Type B pancreatic cell (in vitro differentiated cells): ENCODE data around the gene DPM2. TPM values are rescaled to one million over a fixed set of nuclear protein-coding genes. Genes with fewer than 3 reads are reported as not detected.
A peak's percentile ranks its signal among the peaks of the same experiment; 100 is the strongest.

Source experiments
- DNase-seq: peaks from one replicate; pipeline ENCODE4 v3.0.0; 2021; ENCODE audit warnings: mixed read lengths; ENCODE audit not compliant: unreplicated experiment; ENCODE audit errors: extremely low spot score
- H3K27ac Mint-ChIP-seq: 2 replicates; pipeline ENCODE4 v1.8.0; 2021; ENCODE audit warnings: mild to moderate bottlenecking, mixed read lengths
- H3K27me3 Mint-ChIP-seq: 2 replicates; pipeline ENCODE4 v1.8.0; 2021; ENCODE audit warnings: mixed read lengths
- H3K36me3 Mint-ChIP-seq: 2 replicates; pipeline ENCODE4 v1.8.0; 2021; ENCODE audit warnings: mixed read lengths
- H3K4me1 Mint-ChIP-seq: one replicate; pipeline ENCODE4 v1.8.0; 2021; ENCODE audit warnings: mixed read lengths; ENCODE audit not compliant: unreplicated experiment
- H3K4me3 Mint-ChIP-seq: 2 replicates; pipeline ENCODE4 v1.8.0; 2021; ENCODE audit warnings: mild to moderate bottlenecking, mixed read lengths
- H3K9me3 Mint-ChIP-seq: 2 replicates; pipeline ENCODE4 v1.8.0; 2021; ENCODE audit warnings: mixed read lengths
- CTCF ChIP-seq: fragments of 200-600 bp; sonication (generic); conservative IDR thresholded peaks from 2 replicates; pipeline ENCODE4 v1.5.0; 2021; ENCODE audit warnings: antibody characterized with exemption, mild to moderate bottlenecking
- total RNA-seq: library from RNA; stranded (reverse); gene quantifications from 2 replicates; pipeline ENCODE4 v1.2.1, GENCODE V29; 2021; ENCODE audit warnings: low replicate concordance

DPM2 gene
- total RNA-seq, 1 donor from 2014 or later: 41.6 TPM

- no peak for DNase-seq
- peak overlapping the region; percentile 91 for H3K27ac Mint-ChIP-seq
- H3K27me3 Mint-ChIP-seq: no peaks in the 10 kb centered on the region
Measured at GRCh38 chr9:127981559-127982121, 44.0 kb upstream of the DPM2 start.

GRCh38 chr9:127980706-127981558, 43.3 kb upstream of the DPM2 start, which contains the start of gene EEIG1:
TSS of gene EEIG1 (minus strand) at chr9:127980989. CDS start at chr9:127980137, 852 bp downstream.
- peak; percentile 98 for DNase-seq
- Mint-ChIP-seq H3K4me3 (peak within 1 kb of the TSS; percentile 98), H3K9me3 (no peaks in the 10 kb centered on the region), H3K36me3 (no peaks in the 10 kb centered on the region), H3K27me3 (no peaks in the 10 kb centered on the region), H3K4me1 (peaks cover 34% of the 10 kb centered on the region), H3K27ac (peak within 1 kb of the TSS; percentile 93)
- no peak for TF ChIP-seq CTCF

More at GRCh38 chr9:127981559-127982121, 44.0 kb upstream of the DPM2 start:
- Mint-ChIP-seq H3K4me3 (peak overlapping the region; percentile 88), H3K36me3 (no peaks in the 10 kb centered on the region), H3K4me1 (peaks cover 26% of the 10 kb centered on the region), H3K9me3 (no peaks in the 10 kb centered on the region)
- no peak for TF ChIP-seq CTCF

DNA sequence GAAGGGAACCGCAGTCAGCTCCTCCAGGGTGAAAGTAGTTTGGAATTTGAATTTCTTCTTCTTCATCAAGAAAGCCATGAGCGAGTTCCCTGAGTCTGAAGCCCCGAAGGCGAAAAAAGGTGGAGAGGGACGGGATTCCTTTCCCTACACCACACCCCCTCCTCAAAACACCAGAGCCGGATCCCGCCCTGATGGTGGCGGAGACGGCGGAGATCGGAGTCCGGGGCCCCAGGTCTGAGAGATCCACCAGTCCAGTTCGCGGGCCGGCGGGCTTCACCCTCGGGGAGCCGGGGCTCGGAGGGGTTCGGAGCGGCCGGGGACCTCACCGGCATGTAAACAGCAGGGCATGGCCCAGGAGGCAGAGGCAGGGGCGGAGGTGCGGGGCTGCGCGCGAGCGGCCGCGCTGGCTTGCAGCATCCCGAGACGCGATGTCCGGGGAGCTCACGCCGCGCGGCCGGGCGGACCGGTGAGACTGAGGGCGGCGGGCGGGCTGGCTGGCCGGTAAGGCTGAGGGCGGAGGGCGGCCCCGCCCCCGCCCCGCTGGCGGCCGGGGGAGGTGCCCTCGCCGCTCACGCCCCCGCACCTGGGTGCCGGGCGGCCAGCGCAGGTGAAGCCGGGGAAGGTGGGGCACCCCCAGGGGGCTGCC, 42.5 kb upstream of the DPM2 start:
- DNase-seq: no peak
- H3K27me3 Mint-ChIP-seq: no peaks in the 10 kb centered on the region
- peak overlapping the region; percentile 93 for H3K27ac Mint-ChIP-seq
- H3K4me3 Mint-ChIP-seq: peak overlapping the region; percentile 98
- H3K4me1 Mint-ChIP-seq: peaks cover 40% of the 10 kb centered on the region
- no peak for TF ChIP-seq CTCF
- H3K36me3 Mint-ChIP-seq: no peaks in the 10 kb centered on the region
- H3K9me3 Mint-ChIP-seq: no peaks in the 10 kb centered on the region

DNA sequence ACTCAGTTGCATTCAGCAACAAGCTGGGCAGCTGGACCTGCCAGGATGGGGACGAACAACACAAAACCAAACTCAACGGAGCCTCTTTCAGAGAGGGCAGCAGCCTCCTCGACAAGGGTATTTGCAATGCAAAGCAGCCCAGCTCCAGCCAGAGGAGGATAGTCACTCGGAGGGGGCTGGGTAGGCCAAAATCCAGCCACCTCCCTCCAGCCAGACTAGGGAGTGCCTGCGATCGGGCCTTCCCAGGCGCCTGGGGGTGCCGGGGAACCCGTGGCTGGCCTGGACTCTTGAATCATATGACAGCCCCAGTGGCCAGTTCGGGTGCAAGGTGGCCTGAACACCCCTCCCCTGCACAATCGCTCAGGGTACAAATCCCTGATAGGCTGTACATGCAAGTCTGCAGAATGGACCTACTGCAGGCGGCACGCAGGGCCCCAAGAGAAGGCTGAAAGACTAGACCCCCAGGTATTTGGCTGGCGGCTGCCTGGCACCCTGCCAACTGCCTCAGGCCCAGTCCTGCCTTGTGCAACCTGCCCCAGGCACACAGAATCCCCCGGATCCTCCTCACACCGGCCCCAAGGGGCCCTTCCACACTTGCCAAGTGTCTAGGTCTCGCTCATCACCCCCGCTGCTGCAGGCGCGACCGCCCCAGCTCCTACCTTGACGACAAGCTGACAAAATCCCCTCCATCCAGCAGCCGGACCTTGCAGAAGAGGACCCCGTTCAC, 41.8 kb upstream of the DPM2 start:
- no peaks in the 10 kb centered on the region for H3K9me3 Mint-ChIP-seq
- H3K36me3 Mint-ChIP-seq: no peaks in the 10 kb centered on the region
- no peak for TF ChIP-seq CTCF
- H3K4me3 Mint-ChIP-seq: peak overlapping the region; percentile 98
- peak overlapping the region; percentile 93 for H3K27ac Mint-ChIP-seq
- H3K27me3 Mint-ChIP-seq: no peaks in the 10 kb centered on the region
- no peak for DNase-seq
- peaks cover 43% of the 10 kb centered on the region for H3K4me1 Mint-ChIP-seq

DNA sequence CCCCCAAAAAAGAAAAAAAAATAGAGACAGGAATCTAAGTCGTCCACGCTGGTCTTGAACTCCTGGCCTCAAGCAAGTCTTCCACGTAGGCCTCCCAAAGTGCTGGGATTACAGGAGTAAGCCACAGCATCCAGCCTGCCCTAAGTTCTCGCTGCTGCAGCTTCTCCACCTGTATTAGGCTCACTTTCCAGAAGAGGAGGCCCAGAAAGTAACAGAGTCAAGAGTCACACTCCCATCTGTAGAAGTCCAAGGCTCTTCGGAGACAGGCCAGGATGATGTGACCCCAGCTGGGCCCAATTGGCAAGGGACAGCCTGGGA, 41.3 kb upstream of the DPM2 start:
- Mint-ChIP-seq H3K4me1 (peaks cover 48% of the 10 kb centered on the region), H3K4me3 (peak overlapping the region; percentile 98), H3K27me3 (no peaks in the 10 kb centered on the region), H3K36me3 (no peaks in the 10 kb centered on the region), H3K27ac (peak overlapping the region; percentile 93), H3K9me3 (no peaks in the 10 kb centered on the region)
- no peak for TF ChIP-seq CTCF
- no peak for DNase-seq
